HG03108 (cell line): ENCODE measurements around the gene PTPRU.
"Not testable (repeated sequence)": the region's sequence is repeated elsewhere in the genome, so short reads cannot be mapped to it uniquely, and the experiment has no call there.

Source experiments
- ATAC-seq: cut with Tn5 transposase; IDR thresholded peaks from one replicate; pipeline ENCODE4 v1.9.1; 2021; ENCODE audit warnings: moderate library complexity; ENCODE audit not compliant: unreplicated experiment

The PTPRU gene

DNA sequence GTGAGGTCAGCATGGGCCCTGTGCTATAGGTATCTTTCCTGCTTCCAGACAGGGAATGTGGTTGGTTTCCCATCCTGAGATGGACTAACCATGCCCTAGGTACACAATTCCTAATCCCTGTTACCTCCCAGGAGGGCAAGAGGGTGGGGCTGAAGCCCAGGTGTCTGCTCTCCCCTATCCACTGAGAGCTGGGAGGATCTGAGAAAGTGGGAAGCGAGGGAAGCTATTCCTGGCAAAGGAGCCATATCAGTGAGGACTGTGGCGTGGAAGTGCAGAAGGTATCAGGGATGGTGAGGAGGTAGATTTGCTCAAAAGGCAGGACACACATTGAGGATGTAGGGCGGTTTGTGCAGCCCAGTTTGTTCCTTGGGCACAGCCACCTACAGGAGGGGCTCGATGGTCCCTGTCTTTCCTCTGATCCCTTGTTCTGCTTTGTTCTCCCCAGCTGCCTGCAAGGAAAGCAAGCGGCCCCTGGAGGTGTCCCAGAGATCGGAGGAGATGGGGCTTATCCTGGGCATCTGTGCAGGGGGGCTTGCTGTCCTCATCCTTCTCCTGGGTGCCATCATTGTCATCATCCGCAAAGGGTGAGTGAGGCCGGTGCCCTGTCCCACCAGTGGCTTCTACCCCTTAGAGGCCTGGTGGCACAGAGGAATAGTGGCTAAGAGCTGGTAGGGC is 48.1 kb downstream of the PTPRU start:
- ATAC-seq = no peak

DNA sequence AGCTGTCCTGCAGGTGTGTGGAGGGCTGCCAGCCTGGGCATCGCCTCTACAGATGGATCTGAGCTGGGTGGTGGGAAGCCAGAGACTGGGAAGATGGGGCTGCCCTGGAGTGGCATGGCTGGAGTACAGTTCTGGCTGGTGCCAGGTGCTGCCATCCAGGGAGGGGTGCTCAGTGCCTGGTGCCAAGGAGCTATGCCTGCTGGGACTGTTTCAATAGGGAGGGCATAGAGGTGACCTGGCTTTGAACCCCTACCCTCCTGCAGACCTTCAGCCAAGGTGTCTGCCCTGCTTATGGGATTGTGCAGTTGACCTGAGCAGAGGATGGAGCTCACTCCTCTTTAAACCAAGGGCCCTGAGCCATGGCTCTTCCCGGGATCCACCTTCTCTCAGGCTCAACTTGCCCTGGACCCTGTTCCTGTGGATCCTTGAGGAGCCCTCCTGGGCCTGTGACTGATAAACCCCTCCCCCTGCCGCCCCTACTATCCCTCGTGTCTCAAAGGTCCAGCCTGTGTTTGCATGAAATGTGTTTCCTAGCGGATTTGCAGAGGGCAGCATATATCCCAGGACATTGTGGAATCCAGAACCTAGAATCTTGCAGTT is 48.7 kb downstream of the PTPRU start:
- ATAC-seq = no peak

DNA sequence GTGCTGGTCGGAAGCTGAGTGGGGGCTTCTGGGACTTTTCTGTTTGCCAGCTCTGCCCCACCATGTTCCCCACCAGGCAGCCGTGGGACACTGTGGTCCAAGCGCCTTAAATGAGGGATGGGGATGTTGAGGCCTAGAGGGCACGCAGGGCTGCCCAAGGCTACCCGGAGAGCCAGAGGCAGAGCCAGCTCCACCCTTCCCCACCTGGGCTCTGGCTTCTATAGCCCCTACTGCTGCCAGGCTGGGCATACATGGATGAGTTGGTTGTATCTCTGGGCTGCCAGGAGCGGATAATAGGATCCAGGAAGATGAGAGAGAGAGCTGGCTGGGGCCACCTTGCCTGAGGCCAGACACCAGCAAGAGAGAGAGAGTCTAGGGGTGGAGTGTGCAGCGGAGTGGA is 49.4 kb downstream of the PTPRU start:
- no peak for ATAC-seq

DNA sequence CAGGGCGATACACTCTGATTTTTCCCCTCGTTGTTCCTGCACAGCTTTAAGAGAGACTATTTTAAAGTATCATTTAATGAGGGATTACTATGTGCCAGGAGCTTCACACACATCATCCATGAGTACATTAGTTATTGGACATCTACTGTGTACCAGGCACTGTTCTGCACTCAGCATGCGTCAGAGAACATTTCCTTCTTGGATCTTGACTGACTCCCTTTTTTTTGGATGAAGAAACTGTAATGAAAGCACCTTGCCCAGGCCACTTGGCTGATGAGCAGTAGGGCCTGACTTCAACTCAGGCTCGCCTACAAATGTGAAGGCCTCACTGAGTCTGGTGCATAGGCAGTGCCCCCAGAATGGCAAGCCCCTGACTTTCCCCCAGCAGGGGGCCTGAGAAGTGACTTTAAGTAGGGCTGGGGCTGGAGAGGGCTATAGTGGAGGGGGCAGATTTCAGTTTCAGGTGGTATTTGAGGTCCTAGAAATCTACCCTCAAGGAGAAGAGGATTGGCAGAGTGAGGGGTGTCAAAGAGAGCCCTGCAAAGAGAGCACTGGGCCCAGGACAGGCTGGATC is 50.0 kb downstream of the PTPRU start:
- ATAC-seq = no peak

DNA sequence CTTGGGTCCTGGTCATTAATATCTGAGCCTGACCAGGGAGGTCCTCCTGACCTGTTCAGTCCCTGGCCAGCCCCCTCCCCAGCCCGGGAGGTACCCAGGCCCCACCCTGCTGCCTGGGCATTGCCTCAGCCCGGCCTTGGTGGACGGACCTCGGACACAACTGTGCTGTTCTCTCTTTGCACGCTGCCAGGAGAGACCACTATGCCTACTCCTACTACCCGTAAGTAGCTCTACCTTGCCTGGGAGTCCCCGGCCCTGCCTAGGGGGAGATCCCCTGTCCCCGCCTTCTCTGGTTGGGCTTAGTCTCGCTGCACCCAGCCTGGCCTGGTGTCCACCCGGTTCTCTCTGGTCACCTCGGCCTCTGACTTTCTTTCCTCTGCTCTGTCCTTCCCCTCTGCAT is 53.2 kb downstream of the PTPRU start:
- ATAC-seq = no peak

DNA sequence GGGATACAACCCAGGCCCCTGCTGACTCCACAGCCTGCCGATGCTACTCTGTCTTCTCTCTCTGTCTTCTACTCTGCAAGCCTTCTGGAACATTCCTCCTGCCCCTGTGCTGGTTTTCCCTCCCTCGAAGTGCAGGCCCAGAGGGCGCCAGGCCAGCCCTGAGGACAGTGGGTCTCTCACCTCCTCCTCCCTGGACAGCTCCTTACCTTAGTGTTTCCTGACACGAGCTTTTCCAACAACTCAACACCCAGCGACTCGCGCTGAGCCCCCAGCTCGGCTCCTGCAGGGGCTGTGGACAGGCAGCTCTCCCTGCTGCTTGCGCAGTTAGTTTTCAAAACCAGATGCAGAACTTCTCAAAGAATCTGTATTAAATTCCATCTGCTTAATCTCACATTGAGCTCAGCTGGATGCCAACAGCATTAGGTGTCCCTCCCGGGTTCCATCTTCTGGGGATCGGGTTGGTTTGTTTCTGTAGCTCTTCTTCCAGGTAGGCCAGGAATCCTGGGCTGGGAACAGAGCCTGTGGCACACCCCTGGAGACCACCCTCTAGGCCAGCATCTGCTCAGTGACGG is 54.2 kb downstream of the PTPRU start:
- no peak for ATAC-seq

DNA sequence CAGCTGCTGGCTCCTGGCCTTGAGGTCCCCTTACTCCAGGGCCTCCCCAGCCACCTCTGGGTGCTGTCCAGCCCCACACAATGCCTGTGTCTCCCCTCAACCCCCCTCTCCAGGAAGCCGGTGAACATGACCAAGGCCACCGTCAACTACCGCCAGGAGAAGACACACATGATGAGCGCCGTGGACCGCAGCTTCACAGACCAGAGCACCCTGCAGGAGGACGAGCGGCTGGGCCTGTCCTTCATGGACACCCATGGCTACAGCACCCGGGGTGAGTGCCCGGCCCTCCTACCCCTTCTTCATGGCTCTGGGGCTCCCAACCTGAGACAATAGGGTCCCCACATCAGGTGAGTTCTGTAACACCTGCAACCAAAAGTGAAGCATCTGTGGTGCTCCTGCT is 55.4 kb downstream of the PTPRU start:
- ATAC-seq = no peak

DNA sequence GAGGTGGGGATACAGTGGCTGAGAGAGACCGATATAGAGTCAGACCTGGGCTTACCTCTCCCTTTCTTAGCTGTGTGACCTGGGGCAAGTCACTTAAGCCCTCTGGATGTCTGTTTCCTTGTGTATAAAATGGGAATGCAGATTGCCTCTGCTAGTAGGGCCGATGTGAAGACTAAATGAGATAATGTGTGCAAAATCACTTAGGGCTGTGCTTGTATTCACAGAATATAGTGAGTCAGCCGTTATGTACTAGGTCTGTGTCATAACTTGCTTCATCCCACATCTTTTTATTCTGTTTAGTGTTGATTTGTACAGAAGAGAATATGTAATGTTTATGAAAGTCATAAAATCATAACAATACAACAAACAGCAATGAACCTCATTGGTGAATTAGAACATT is 56.0 kb downstream of the PTPRU start:
- ATAC-seq = no peak

DNA sequence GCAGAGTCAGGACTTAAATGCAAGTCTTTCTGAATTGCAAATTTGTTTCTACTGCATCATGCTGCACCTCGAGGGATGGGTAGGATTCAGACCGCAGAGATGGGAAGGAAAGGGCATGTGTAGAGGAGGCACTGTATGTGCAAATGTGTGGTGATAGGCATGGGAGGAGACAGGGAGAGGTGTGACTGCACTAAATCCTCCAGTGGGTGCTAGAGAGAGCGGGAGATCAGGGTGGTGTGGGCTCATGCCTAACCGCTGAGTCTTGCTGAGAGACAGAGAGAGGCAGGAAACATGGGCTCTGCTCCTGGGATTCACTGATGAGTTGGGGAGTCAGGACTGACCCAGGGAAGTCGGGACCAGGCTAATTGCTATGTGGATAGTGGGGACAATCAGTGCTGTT is 61.1 kb downstream of the PTPRU start:
- no peak for ATAC-seq

DNA sequence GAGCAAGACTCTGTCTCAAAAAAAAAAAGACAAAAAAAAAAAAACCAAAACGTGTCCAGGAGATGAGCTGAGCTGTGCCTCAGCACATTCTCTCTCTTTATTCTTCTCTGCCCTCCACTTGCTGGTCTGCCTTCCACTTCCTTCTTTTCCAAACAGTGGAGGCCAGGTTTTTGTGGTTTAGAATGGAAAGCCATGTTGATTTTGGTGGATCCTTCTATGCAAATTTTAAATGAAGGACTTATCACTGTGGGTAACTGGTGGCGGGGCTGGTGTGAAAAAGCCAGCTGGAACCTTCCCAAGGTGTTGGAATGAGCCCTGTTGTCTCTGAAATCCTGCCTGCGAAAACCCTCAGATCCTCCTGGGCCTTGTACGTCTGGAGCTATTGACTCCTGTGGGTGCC is 61.9 kb downstream of the PTPRU start:
- no peak for ATAC-seq

DNA sequence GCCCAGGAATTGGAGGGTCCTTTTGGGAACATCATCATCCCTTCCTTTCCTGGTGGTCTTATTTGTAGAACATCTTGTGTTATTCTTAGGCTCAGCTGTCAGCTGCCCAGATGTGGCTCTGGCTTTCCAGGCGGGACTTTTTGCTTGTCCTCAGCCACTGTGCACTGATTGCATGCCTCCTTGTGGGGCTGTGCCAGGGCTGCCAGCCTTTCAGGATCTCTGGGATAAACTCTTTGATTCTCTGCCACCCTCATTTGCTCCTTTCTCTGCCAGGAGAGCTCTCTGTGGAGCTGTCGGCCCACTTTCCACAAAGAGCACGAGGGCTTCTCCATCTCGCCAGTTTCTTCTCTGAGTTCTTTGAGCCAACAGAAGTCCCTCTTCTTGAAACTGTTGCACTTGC is 63.1 kb downstream of the PTPRU start:
- no peak for ATAC-seq

DNA sequence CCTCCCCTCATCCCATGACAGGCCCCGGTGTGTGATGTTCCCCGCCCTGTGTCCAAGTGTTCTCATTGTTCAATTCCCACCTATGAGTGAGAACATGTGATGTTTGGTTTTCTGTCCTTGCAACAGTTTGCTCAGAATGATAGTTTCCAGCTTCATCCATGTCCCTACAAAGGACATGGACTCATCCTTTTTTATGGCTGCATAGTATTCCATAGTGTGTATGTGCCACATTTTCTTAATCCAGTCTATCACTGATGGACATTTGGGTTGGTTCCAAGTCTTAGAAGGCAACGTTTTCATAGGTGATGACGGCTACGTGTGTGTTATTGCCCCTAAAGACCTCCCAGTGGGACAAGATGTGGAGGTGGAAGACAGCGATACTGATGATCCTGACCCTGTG is 65.4 kb downstream of the PTPRU start:
- ATAC-seq = not testable (repeated sequence)

DNA sequence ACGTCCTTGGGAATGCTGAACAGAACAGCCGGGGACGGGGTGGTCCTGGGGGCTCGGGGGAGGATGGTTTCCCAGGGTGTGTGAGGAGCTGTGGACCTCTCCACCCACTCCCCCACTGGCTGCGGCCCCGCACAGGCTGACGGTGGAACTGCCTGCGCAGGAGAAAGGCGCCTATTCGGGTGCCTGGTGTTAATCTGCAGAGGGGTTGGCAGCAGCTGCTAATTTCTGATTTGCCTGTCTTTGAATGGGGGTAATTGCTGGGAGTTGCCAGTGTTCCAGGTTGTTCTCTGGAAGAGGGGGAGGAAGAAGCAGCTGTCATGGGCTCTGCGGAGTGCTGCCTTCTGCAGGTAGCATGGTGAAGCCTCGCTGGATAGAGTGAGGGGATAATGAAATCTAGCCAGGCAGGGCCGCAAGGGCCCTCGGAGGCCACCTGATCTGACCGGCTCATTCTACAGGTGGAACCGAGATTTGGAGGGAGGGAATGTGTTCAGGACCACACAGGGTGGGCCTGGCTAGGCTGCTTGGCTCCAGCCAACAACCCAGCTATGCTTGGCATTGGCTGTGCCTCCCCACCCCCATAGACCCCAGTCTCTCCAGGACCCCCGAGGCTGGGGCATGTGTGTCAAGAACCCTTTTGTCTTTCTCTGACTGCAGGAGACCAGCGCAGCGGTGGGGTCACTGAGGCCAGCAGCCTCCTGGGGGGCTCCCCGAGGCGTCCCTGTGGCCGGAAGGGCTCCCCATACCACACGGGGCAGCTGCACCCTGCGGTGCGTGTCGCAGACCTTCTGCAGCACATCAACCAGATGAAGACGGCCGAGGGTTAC is 67.1 kb downstream of the PTPRU start:
- no peak for ATAC-seq

DNA sequence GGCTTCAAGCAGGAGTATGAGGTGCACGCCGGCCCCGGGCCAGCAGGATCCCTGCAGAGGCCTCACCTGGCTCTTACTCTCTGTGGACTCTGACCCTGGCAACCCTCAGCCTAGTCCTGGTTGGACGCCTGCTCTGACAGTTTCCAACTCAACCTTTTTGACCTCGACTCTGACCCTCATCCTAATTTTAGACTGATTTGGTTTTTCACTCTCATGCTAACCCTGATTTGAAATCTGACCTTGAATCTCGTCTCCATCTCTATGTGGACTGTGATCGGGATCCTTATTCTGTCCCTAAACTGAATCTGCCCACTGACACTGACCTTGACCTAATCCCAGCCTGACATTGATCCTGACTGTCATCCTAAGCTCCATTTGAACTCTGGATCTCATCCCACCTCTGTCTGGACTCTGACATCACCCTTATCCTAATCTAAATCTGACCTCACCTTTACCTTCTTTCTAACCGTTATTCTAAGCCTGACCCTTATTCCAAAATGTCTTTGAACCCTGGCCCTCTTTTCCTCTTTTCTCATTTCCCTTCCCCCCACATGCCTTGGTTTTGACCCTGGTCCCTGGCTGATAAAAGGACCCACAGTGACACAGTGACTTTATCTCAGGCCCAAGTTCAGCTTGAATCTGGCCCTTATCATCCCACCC is 67.8 kb downstream of the PTPRU start:
- no peak for ATAC-seq

DNA sequence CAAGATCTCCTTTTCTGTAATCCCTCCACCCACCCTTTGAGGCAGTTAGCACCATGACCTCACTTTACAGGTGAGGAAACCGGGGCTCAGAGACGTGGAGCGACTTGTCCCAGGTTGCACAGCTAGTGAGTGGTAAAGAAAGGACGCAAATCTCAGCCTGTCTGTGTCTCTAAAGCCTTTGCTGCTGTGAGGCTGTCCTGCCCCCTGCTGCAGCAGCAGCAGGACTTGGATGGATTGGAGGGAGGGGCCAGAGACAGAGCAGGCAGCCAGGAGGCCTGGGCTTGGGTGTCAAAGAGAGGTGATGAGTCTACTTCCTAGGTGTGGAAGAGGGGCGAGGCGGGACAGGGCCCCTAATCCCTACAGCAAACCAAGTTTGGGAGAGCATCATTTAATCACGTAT is 69.6 kb downstream of the PTPRU start:
- no peak for ATAC-seq

DNA sequence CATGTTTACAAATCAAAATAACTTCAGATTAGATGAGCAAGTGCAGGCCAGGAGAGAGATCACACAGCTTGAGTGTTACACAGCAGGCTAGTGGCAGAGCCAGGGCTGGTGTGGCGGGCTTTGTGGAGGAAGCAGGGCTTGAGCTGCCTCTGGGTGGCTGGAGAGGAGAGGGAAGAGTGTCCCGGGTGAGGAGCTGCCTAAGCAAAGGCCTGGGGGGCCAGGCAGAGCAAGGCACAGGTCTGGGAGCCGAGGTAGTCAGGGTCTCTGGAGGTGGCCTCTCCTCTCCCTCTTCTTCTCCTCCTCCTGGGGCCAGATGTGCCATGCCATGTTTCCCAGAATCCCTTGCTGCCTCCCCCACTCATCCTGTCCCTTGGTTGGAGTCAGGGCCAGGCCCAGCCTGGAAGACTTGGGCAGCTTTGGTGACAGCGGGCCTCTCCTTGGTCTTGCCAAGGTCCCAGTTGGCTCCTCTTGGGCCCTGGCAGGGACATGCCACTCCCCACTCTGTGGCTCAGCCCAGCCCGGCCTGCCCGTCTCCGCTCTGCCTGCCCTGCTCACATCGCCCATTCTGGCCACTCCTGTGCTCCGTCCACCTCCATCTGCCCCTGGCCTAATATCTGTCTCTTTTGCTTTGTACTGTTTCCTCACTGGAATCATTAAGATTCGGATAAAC is 70.3 kb downstream of the PTPRU start:
- ATAC-seq = no peak

DNA sequence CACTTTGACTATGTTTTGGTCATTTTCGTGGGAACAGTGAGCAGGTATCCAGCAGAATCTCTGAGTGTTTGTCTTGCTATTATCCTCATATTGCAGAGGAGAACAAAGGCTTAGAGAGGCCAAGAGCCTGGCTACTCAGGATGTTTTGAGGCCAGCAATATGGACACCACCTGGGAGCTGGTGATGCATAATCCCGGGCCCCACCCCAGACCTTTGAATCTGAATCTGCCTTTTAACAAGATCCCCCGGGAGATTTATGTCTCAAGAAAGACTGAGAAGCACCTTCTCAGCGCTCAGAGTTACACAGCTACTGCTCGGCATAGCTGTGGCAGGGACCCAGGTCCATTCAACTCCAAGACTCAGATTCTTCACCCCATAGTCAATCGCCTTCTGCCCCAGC is 72.8 kb downstream of the PTPRU start:
- ATAC-seq = no peak

DNA sequence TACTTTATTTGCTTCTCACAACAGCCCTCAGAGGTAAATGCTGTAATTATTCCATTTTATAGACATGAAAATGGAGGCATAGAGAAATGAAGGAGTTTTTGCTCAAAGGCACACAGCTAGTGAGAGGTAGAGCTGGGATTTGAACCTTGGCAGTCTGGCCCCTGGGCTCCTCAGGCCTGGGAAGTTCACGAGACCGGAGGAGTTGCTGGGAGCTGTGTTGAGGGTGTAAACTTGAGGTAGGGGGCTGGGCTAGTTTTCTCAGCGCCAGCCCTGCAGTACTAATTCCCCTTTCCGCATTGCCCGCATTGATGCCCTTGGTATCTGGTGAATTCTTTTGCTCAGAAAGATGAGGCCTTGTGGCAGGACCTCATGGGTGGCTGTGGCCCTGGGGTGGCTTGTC is 73.3 kb downstream of the PTPRU start:
- ATAC-seq = no peak

DNA sequence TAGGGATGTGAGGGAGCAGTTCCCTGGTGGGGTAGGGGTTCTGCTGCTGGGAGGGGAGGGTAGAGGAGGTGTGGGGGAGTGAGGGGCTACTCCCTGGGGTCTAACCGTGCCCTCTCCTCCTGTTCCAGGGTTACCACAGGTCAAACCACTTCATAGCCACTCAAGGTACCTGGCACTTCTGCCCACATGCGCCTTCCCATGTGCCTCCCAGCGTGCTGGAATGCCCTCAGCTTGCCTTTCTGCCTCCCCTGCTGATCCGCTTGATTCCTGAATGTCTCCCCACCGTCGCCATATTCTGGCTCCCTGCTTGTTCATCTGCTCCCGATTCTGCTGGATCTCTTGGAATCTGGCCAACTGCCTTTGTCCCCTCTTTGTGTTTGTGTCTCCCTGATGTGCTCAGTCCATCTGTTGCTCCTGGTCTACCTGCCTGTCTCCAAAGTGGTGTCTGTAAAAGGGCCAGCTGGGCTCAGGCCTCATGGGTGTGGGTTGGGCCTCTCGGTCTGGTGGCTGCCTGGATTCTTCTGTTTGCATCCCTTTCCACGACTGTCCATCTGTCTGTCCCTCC is 74.4 kb downstream of the PTPRU start:
- ATAC-seq = no peak

DNA sequence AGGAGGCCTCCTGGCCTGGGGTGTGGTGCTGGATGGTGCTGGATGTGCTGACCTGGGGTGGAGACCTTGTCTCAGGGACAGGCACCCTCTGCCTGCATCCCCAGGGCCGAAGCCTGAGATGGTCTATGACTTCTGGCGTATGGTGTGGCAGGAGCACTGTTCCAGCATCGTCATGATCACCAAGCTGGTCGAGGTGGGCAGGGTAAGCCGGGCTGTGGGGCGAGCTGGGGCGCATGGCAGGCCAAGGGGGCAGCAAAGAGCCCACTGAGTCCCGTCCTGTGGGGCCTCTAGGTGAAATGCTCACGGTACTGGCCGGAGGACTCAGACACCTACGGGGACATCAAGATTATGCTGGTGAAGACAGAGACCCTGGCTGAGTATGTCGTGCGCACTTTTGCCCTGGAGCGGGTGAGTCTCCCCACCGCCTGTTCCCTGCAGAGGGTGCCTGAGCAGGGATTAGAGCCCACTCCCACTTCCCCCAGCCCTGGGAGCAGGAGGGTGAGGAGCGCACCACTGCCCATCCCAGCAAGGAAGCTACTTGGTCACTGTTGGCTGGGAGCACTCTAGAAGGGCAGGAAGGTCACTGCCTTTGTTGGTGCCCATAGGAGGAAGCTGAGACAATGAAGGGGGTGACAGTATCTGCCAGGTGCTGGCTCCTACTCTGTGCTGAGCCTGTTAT is 75.2 kb downstream of the PTPRU start:
- no peak for ATAC-seq
